Measurements from ENCODE around the gene ZNF555.
"Not testable (repeated sequence)": the region's sequence is repeated elsewhere in the genome, so short reads cannot be mapped to it uniquely, and the experiment has no call there.

The ZNF555 gene

GRCh38 chr19:2866495-2867024, 25.3 kb downstream of the ZNF555 start:
- no peak for TF ChIP-seq CTCF (IDR thresholded peaks at IDR 0.05)
- TF ChIP-seq ZFX (IDR thresholded peaks at IDR 0.05; ENCODE audit: borderline replicate concordance): no peak
- H3K27ac ChIP-seq: no peak overlapping the region

GRCh38 chr19:2867025-2867991, 26.0 kb downstream of the ZNF555 start, which contains the start of gene ZNF556:
Gene ZNF556 (plus strand): TSS chr19:2867335. CDS start chr19:2867422, 87 bp downstream.
- TF ChIP-seq CTCF (IDR thresholded peaks at IDR 0.05) (peak; percentile 11; the same call in 1 of the 2 replicates), ZFX (IDR thresholded peaks at IDR 0.05; ENCODE audit: borderline replicate concordance) (no peak)
- H3K27ac ChIP-seq: no peak within 1 kb of the TSS

DNA sequence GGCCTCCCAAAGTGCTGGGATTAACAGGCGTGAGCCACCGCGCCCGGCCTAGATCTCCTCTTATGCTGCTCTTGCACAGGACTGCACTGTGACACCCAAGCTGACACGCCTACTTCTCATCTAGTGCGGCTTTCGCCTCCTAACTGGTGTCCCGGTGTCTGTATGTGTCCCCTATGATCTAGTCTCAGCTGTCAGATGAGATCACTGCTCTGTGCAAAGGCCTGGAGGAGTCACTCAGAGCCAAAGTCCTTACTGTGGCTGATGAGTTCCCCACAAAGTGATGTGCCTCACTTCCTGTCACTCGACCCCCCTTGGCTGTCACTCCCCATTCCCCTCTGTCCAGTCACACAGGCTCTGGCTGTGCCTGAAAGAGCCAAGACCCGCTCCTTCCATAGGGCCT, 28.3 kb downstream of the ZNF555 start:
- TF ChIP-seq CTCF (IDR thresholded peaks at IDR 0.05) (no peak), ZFX (IDR thresholded peaks at IDR 0.05; ENCODE audit: borderline replicate concordance) (no peak)
- H3K27ac ChIP-seq: no peak overlapping the region

GRCh38 chr19:2872175-2872574, 30.9 kb downstream of the ZNF555 start:
- not testable (repeated sequence) for H3K27ac ChIP-seq
- peak; percentile 22; the same call in 1 of the 2 replicates for TF ChIP-seq CTCF (IDR thresholded peaks at IDR 0.05)

- TF ChIP-seq ZFX (IDR thresholded peaks at IDR 0.05; ENCODE audit: borderline replicate concordance): no peak
- no peak for TF ChIP-seq CTCF (IDR thresholded peaks at IDR 0.05)
Observed at GRCh38 chr19:2877398-2878331, 36.4 kb downstream of the ZNF555 start.

DNA sequence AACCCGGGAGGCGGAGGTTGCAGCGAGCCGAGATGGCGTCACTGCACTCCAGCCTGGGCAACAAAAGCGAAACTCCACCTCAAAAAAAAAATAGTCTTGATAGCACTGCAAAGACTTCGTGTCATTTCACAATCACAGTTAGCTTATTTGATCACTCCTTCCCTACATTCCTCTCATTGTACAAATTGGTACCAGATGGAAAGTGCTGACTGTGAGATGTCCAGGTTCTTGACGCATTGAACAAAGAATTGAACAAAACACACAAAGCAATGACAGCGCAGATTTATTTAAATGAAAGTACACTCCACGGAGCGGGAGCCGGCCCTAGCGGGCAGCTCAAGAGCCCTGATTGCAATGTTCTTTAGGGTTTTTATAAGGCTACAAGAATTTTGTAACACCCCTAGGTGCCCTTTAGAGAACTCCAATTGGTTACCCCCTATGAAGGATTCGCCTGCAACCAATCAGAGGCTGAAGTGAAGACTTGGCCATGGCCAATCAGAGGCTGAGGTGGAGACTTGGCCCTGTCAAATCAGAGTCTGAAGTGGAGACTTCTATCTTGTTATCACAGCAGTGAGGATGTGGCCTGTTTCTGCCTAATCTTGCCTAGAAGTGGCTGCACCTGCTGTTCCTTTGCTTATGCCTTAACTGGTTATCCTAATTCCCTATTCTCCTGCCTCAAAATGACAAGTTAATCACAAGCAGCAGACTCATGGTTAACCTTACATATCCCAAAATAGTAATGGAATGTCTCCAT, 42.6 kb downstream of the ZNF555 start:
- TF ChIP-seq ZFX (IDR thresholded peaks at IDR 0.05; ENCODE audit: borderline replicate concordance): no peak
- TF ChIP-seq CTCF (IDR thresholded peaks at IDR 0.05): no peak
- H3K27ac ChIP-seq: no peak overlapping the region

More at GRCh38 chr19:2877398-2878331, 36.4 kb downstream of the ZNF555 start:
- no peak overlapping the region for H3K27ac ChIP-seq

Measured in 22Rv1 (cell line).